GM23338 (cell line): ENCODE measurements around the gene ENDOU. TPM values are rescaled to one million over a fixed set of nuclear protein-coding genes. Genes with fewer than 3 reads are reported as not detected.

Experiments
- ATAC-seq: fragments of 200-7000 bp; cut with Tn5 transposase; 3 replicates; pipeline ENCODE4 v1.9.1; 2020
- DNase-seq: peaks from one replicate; pipeline ENCODE4 v3.0.0-alpha.2; 2015; ENCODE audit warnings: low spot score
- H2AFZ ChIP-seq: fragments of 200-600 bp; sonication (generic); 2 replicates; pipeline ENCODE4 v1.8.0; 2016; ENCODE audit warnings: antibody characterized with exemption, mild to moderate bottlenecking, moderate library complexity
- H3F3A ChIP-seq: fragments of 200-600 bp; sonication (generic); replicated peaks from 2 replicates; pipeline ENCODE4 v1.8.0; 2017; ENCODE audit warnings: antibody characterized with exemption, mixed run types, low read depth
- H3K27ac ChIP-seq: fragments of 200-600 bp; sonication (generic); 2 replicates; pipeline ENCODE4 v1.6.1; 2016; ENCODE audit warnings: low read depth
- H3K27me3 ChIP-seq: fragments of 200-600 bp; sonication (generic); 2 replicates; pipeline ENCODE4 v1.8.0; 2016; ENCODE audit warnings: mild to moderate bottlenecking, mixed run types, moderate library complexity; ENCODE audit not compliant: insufficient read depth
- H3K36me3 ChIP-seq: fragments of 200-600 bp; sonication (generic); 2 replicates; pipeline ENCODE4 v1.8.0; 2016; ENCODE audit warnings: mild to moderate bottlenecking; ENCODE audit not compliant: insufficient read depth
- H3K4me1 ChIP-seq: fragments of 200-600 bp; sonication (generic); 2 replicates; pipeline ENCODE4 v1.8.0; 2016; ENCODE audit warnings: mild to moderate bottlenecking, moderate library complexity; ENCODE audit not compliant: insufficient read depth
- H3K4me2 ChIP-seq: fragments of 200-600 bp; sonication (generic); 2 replicates; pipeline ENCODE4 v1.7.1; 2017; ENCODE audit warnings: mixed run types
- H3K4me3 ChIP-seq: fragments of 200-600 bp; sonication (generic); 2 replicates; pipeline ENCODE4 v1.6.1; 2016; ENCODE audit warnings: mixed run types
- H3K79me2 ChIP-seq: fragments of 200-600 bp; sonication (generic); replicated peaks from 2 replicates; pipeline ENCODE4 v1.8.0; 2017; ENCODE audit warnings: mild to moderate bottlenecking; ENCODE audit not compliant: insufficient read depth
- H3K9me2 ChIP-seq: fragments of 200-600 bp; sonication (generic); 2 replicates; pipeline ENCODE4 v1.8.0; 2017; ENCODE audit not compliant: insufficient read depth
- H4K20me1 ChIP-seq: fragments of 200-600 bp; sonication (generic); replicated peaks from 2 replicates; pipeline ENCODE4 v1.8.0; 2017; ENCODE audit warnings: mild to moderate bottlenecking; ENCODE audit not compliant: insufficient read depth
- H3K27ac Mint-ChIP-seq: 2 replicates; pipeline ENCODE4 v1.8.0; 2020; ENCODE audit warnings: inconsistent platforms, mild to moderate bottlenecking, moderate library complexity, mixed read lengths
- H3K27me3 Mint-ChIP-seq: 3 replicates; pipeline ENCODE4 v1.8.0; 2022; ENCODE audit warnings: low read depth, mild to moderate bottlenecking, moderate library complexity, mixed read lengths, inconsistent platforms; ENCODE audit not compliant: insufficient read depth, poor library complexity
- H3K36me3 Mint-ChIP-seq: 3 replicates; pipeline ENCODE4 v1.8.0; 2021; ENCODE audit warnings: low read depth, mild to moderate bottlenecking, inconsistent platforms, moderate library complexity, mixed read lengths
- H3K4me1 Mint-ChIP-seq: 3 replicates; pipeline ENCODE4 v1.8.0; 2020; ENCODE audit warnings: mild to moderate bottlenecking, inconsistent platforms, mixed read lengths
- H3K4me3 Mint-ChIP-seq: 3 replicates; pipeline ENCODE4 v1.8.0; 2021; ENCODE audit warnings: moderate library complexity, mild to moderate bottlenecking, inconsistent platforms, mixed read lengths
- H3K9me3 Mint-ChIP-seq: 3 replicates; pipeline ENCODE4 v1.8.0; 2020; ENCODE audit warnings: moderate library complexity, mild to moderate bottlenecking, inconsistent platforms, mixed read lengths
- EZH2 ChIP-seq: fragments of 200-600 bp; sonication (generic); IDR thresholded peaks from one replicate; pipeline ENCODE4 v1.8.0; 2017; ENCODE audit warnings: antibody characterized with exemption, mild to moderate bottlenecking, low read depth; ENCODE audit not compliant: unreplicated experiment
- NANOG ChIP-seq: IDR thresholded peaks from 2 replicates; pipeline ENCODE4 v1.6.1; 2016; ENCODE audit warnings: antibody characterized with exemption, borderline replicate concordance
- POLR2AphosphoS5 ChIP-seq: IDR thresholded peaks from 2 replicates; pipeline ENCODE4 v1.6.1; 2016; ENCODE audit warnings: antibody characterized with exemption, low read depth
- REST ChIP-seq: IDR thresholded peaks from one replicate; pipeline ENCODE4 v1.6.1; 2018; ENCODE audit warnings: antibody characterized with exemption; ENCODE audit not compliant: unreplicated experiment
- ZNF331 ChIP-seq: fragments of 250-450 bp; sonication (Bioruptor Pico); IDR thresholded peaks from 2 replicates; pipeline ENCODE4 v1.5.0; 2020; ENCODE audit warnings: low read depth, mild to moderate bottlenecking, moderate library complexity
- ZNF462 ChIP-seq: fragments of 250-450 bp; sonication (Bioruptor Pico); IDR thresholded peaks from 2 replicates; pipeline ENCODE4 v1.5.0; 2020; ENCODE audit warnings: mild to moderate bottlenecking, moderate library complexity
- polyA plus RNA-seq: library from polyadenylated mRNA; unstranded; fragments of >200 nt; fragmentation: Nextera tagmentation; extraction: Ambion mirVana; gene quantifications from 2 replicates; pipeline ENCODE4 v1.2.1, GENCODE V29; 2016
- total RNA-seq: library from RNA; depleted of rRNA; stranded (reverse); fragments of >200 nt; shearing (Covaris generic); gene quantifications from 2 replicates; pipeline ENCODE4 v1.2.3, GENCODE V29; 2014

Gene ENDOU
- total and polyA plus RNA-seq, 2 experiments from 2014 or later, result not detected

GRCh38 chr12:47754881-47755280 lies 29.6 kb upstream of the ENDOU start:
- H3K27ac Mint-ChIP-seq, result no peak overlapping the region

More at GRCh38 chr12:47754881-47755280, 29.6 kb upstream of the ENDOU start:
- no peak overlapping the region for H3K4me3 Mint-ChIP-seq
- DNase-seq, result no peak
- H3K27me3 Mint-ChIP-seq, result peaks cover 3% of the 10 kb centered on the region
- Histone ChIP-seq H4K20me1 (no peaks in the 10 kb centered on the region), H3K27me3 (no peaks in the 10 kb centered on the region), H2AFZ (no peak overlapping the region), H3K36me3 (no peaks in the 10 kb centered on the region), H3K4me2 (no peak overlapping the region), H3K79me2 (no peaks in the 10 kb centered on the region), H3K4me1 (peaks cover 35% of the 10 kb centered on the region), H3K27ac (no peak overlapping the region), H3K9me2 (no peaks in the 10 kb centered on the region), H3F3A (no peaks in the 10 kb centered on the region), H3K4me3 (no peak overlapping the region)
- H3K4me1 Mint-ChIP-seq, result peaks cover 64% of the 10 kb centered on the region
- TF ChIP-seq ZNF331 (no peak), POLR2AphosphoS5 (no peak), ZNF462 (CRISPR knock-in tag) (no peak), NANOG (no peak), REST (no peak), EZH2 (no peak)
- H3K36me3 Mint-ChIP-seq, result peaks cover 2% of the 10 kb centered on the region; the same call in 1 of the 3 replicates
- no peaks in the 10 kb centered on the region for H3K9me3 Mint-ChIP-seq
- no peak for ATAC-seq
